ENCODE data around the gene MACROD1.

DNA sequence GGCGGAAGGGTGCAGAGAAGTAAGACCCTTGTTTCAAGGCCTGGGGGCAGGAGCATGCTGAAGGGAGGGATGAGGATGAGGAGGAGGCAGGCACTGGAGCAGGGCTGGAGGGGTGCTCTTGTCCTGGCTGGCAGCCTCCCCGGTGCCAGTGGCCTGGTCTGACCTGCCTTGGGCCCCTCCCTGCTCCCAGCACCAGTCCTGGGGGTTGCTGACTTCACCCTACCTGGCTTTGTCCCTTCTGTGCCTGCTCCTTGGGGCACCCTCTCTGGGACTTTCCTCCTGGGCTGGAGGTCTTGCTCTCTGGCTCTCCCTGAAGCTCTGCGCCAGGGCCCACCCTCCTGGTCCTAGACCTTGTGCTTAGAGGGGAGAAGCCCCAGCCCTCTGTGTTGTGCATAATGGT lies 134.9 kb downstream of the MACROD1 start:
- TF ChIP-seq, protein P1, sequence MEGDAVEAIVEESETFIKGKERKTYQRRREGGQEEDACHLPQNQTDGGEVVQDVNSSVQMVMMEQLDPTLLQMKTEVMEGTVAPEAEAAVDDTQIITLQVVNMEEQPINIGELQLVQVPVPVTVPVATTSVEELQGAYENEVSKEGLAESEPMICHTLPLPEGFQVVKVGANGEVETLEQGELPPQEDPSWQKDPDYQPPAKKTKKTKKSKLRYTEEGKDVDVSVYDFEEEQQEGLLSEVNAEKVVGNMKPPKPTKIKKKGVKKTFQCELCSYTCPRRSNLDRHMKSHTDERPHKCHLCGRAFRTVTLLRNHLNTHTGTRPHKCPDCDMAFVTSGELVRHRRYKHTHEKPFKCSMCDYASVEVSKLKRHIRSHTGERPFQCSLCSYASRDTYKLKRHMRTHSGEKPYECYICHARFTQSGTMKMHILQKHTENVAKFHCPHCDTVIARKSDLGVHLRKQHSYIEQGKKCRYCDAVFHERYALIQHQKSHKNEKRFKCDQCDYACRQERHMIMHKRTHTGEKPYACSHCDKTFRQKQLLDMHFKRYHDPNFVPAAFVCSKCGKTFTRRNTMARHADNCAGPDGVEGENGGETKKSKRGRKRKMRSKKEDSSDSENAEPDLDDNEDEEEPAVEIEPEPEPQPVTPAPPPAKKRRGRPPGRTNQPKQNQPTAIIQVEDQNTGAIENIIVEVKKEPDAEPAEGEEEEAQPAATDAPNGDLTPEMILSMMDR (IDR thresholded peaks at IDR 0.05), result no peak
- no peak for TF ChIP-seq POLR2A (IDR thresholded peaks at IDR 0.05)

Data from adrenal gland (tissue), 5 donors.